Nephron (organoid): ENCODE results near the gene BBS10.

Experiments
- H3K27ac Mint-ChIP-seq, 3 experiments: 2 replicates each; pipeline ENCODE4 v1.8.0; 2020; ENCODE audit warnings: mixed read lengths in 3 of 3, mild to moderate bottlenecking in 2 of 3, moderate library complexity in 1 of 3
- H3K27me3 Mint-ChIP-seq: 2 replicates; pipeline ENCODE4 v1.8.0; 2021; ENCODE audit warnings: low read depth, mild to moderate bottlenecking, moderate library complexity, mixed read lengths
- H3K36me3 Mint-ChIP-seq: 2 replicates; pipeline ENCODE4 v1.8.0; 2020; ENCODE audit warnings: low read depth, mixed read lengths
- H3K4me1 Mint-ChIP-seq: 2 replicates; pipeline ENCODE4 v1.8.0; 2020; ENCODE audit warnings: mixed read lengths
- H3K4me3 Mint-ChIP-seq, 3 experiments: 2 replicates each; pipeline ENCODE4 v1.8.0; 2020; ENCODE audit warnings: mild to moderate bottlenecking in 3 of 3, mixed read lengths in 3 of 3, moderate library complexity in 2 of 3
- H3K9me3 Mint-ChIP-seq: 2 replicates; pipeline ENCODE4 v1.8.0; 2020; ENCODE audit warnings: mixed read lengths
- CTCF ChIP-seq, 3 experiments: fragments of 200-600 bp; sonication (generic); IDR thresholded peaks; one replicate each; pipeline ENCODE4 v1.5.0; 2021; ENCODE audit warnings: antibody characterized with exemption in 3 of 3; ENCODE audit not compliant: unreplicated experiment in 3 of 3

Gene BBS10

DNA sequence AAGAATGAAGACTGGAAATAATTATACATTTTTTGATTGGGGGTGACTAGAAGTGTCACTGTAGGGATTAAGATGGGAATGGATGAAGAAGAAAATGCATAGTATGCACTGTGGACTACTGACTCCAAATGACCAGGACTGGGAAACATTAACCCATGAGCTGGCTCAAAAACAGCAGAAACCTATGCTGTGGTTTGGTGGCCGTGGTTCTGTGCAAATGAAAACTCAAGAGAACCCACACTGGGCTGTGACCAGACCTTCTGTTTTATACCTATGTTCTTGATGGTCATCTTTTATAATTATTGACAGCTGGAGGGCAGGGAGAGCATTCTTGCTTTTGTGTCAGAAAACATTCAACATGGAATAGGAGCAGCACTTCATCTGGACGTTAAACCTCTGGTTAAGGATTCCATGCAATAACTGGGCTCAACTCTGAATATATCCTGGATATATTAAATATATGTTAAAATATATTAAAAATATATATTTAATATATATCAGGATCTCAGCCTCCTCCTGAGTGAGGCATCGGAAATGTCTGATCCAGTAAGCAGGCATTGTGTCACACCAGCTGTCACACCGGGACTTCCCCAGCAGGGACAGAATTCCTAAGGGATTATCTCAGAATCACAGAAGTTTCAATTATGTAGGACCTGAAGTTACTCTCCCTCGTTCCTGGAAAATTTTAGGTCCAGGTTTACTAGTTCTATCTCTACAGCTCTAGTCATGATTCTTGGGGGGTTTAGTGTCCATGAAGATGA is 48.5 kb downstream of the BBS10 start:
- peak overlapping the region in 2 of 3 experiments; percentile 34 to 63 for H3K27ac Mint-ChIP-seq
- H3K4me3 Mint-ChIP-seq = no peak overlapping the region
- H3K9me3 Mint-ChIP-seq = no peaks in the 10 kb centered on the region
- no peak for TF ChIP-seq CTCF (IDR thresholded peaks at IDR 0.05; ENCODE audit: unreplicated experiment in 3 of 3)
- H3K4me1 Mint-ChIP-seq = peaks cover 30% of the 10 kb centered on the region
- H3K27me3 Mint-ChIP-seq = no peaks in the 10 kb centered on the region
- no peaks in the 10 kb centered on the region for H3K36me3 Mint-ChIP-seq
